ENCODE measurements around the gene MTSS2. TPM values are rescaled to one million over a fixed set of nuclear protein-coding genes. Genes with fewer than 3 reads are reported as not detected.

Gene MTSS2
- total and polyA plus RNA-seq, 2 of the 8 experiments (the other 6 are each of a cell fraction or from before 2014, with no cell fraction given) = 23.3 to 36.7 TPM

GRCh38 chr16:70679671-70680494, 6.0 kb downstream of the MTSS2 start (continued):
- peak; percentile 15; the same call in 1 of the 2 replicates for TF ChIP-seq NRF1 (IDR thresholded peaks at IDR 0.05; ENCODE audit: low read depth, low read length)
- TF ChIP-seq MAX (IDR thresholded peaks at IDR 0.05) = peak; percentile 62; the same call in 1 of the 2 replicates
- peak; percentile 56; the same call in 1 of the 2 replicates for TF ChIP-seq GABPA (IDR thresholded peaks at IDR 0.05; ENCODE audit: borderline replicate concordance, insufficient read depth, low read length)
- TF ChIP-seq, protein P1, sequence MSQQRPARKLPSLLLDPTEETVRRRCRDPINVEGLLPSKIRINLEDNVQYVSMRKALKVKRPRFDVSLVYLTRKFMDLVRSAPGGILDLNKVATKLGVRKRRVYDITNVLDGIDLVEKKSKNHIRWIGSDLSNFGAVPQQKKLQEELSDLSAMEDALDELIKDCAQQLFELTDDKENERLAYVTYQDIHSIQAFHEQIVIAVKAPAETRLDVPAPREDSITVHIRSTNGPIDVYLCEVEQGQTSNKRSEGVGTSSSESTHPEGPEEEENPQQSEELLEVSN (IDR thresholded peaks at IDR 0.05) = 0 out of 2 replicates have a peak, but pooled peaks have one; percentile 1

Data from H1 (cell line).